ENCODE measurements around the gene STARD9. TPM values are rescaled to one million over a fixed set of nuclear protein-coding genes. Genes with fewer than 3 reads are reported as not detected.
"Not testable (repeated sequence)": the region's sequence is repeated elsewhere in the genome, so short reads cannot be mapped to it uniquely, and the experiment has no call there.

The STARD9 gene
- total and polyA plus RNA-seq, 4 donors: 2.4 to 27.6 (median 10.8) TPM

DNA sequence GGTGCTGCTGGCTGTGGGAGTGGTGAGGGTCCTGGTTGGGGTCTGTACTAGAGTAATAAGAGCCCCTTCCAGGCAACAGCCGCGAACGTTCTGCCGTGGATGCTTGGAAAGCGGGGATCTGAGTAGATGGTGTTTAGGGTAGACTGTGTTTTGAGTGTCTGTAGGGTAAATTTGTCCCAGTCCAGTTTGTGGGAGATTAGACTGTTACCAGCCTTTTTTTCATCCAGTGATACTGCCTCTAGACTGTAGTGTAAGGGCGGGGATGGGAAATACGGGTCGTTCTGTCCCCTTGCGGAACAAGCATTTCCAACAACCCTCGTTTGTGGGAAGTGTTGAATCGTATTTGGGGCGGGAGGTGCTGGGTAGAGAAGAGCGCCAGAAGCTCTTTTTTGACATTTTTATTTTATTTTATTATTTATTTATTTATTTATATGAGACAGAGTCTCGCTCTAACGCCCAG is 26.3 kb upstream of the STARD9 start:
- 0 to 1% methylated on average over 15 of the region's 15 CpGs for WGBS, 2 donors
- Histone ChIP-seq H3K9me3 (ENCODE audit: control insufficient read depth in 4 of 4, insufficient read depth in 3 of 4, low read length in 3 of 4) (no peaks in the 10 kb centered on the region), H3K36me3 (ENCODE audit: control insufficient read depth in 4 of 4, insufficient read depth in 4 of 4, low read length in 4 of 4) (peaks cover 5 to 13% (median 8%) of the 10 kb centered on the region in 4 donors), H3K27ac (ENCODE audit: low read depth in 1 of 2, low read length in 1 of 2) (peak overlapping the region; percentile 89 to 92), H3K27me3 (ENCODE audit: control insufficient read depth in 3 of 3, insufficient read depth in 3 of 3, low read length in 2 of 3) (no peaks in the 10 kb centered on the region), H3K4me3 (peak overlapping the region; percentile 63), H3K9ac (ENCODE audit: insufficient read depth in 1 of 2, low read length in 2 of 2) (peak overlapping the region; percentile 93 to 97), H3K4me1 (ENCODE audit: control insufficient read depth in 5 of 5, insufficient read depth in 5 of 5, low read length in 5 of 5) (peaks cover 4 to 15% (median 5%) of the 10 kb centered on the region in 5 donors)
- ATAC-seq (ENCODE audit: insufficient read depth, low FRiP score) (peak; percentile 50), DNase-seq (peak in 2 of 3 donors; percentile 67 to 78)
- TF ChIP-seq, protein P1, sequence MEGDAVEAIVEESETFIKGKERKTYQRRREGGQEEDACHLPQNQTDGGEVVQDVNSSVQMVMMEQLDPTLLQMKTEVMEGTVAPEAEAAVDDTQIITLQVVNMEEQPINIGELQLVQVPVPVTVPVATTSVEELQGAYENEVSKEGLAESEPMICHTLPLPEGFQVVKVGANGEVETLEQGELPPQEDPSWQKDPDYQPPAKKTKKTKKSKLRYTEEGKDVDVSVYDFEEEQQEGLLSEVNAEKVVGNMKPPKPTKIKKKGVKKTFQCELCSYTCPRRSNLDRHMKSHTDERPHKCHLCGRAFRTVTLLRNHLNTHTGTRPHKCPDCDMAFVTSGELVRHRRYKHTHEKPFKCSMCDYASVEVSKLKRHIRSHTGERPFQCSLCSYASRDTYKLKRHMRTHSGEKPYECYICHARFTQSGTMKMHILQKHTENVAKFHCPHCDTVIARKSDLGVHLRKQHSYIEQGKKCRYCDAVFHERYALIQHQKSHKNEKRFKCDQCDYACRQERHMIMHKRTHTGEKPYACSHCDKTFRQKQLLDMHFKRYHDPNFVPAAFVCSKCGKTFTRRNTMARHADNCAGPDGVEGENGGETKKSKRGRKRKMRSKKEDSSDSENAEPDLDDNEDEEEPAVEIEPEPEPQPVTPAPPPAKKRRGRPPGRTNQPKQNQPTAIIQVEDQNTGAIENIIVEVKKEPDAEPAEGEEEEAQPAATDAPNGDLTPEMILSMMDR (IDR thresholded peaks at IDR 0.05; ENCODE audit: control extremely low read depth, extremely low read depth): no peak

DNA sequence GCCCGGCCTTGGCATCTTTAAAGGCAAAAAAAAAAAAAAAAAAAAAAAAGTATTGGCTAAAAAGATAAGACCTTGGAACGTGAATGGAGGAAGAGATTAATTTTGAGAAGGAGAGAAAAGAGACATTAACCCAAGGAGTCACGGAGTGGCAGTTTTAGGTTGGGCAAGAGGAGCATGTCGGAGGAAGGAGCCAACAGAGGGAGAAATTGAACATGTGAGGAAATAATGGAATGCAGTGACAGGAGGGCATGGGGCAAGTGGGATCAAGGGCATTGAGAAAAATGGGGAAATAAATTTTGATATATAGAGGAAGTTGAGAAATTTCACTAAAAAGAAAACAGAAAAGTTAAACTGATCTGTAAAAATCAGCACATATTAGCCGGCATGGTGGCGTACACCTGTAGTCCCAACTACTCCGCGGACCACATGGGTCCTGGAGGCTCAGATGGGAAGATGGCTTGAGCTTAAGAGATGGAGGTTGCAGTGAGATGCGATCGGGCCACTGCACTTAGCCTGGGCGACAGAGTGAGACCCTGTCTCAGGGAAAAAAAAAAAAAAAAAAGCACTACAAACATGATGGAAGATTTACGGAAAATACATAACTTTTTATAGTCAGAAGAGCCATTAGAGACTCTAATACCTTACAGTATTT is 25.5 kb upstream of the STARD9 start:
- H3K4me1 ChIP-seq (ENCODE audit: control insufficient read depth in 5 of 5, insufficient read depth in 5 of 5, low read length in 5 of 5): peaks cover 4 to 15% (median 5%) of the 10 kb centered on the region in 5 donors
- H3K9ac ChIP-seq (ENCODE audit: insufficient read depth in 1 of 2, low read length in 2 of 2): no peak overlapping the region
- TF ChIP-seq, protein P1 (IDR thresholded peaks at IDR 0.05; ENCODE audit: control extremely low read depth, extremely low read depth): no peak
- WGBS, 2 donors: 46 to 63% methylated on average over 12 of the region's 12 CpGs
- ATAC-seq (ENCODE audit: insufficient read depth, low FRiP score) (no peak), DNase-seq (peak in 1 of 3 donors; percentile 4)
- peak overlapping the region in 1 of 2 donors; percentile 43 for H3K27ac ChIP-seq (ENCODE audit: low read depth in 1 of 2, low read length in 1 of 2)
- no peak overlapping the region for H3K4me3 ChIP-seq
- H3K27me3 ChIP-seq (ENCODE audit: control insufficient read depth in 3 of 3, insufficient read depth in 3 of 3, low read length in 2 of 3): no peaks in the 10 kb centered on the region
- H3K36me3 ChIP-seq (ENCODE audit: control insufficient read depth in 4 of 4, insufficient read depth in 4 of 4, low read length in 4 of 4): peaks cover 0 to 8% (median 5%) of the 10 kb centered on the region in 4 donors
- H3K9me3 ChIP-seq (ENCODE audit: control insufficient read depth in 4 of 4, insufficient read depth in 3 of 4, low read length in 3 of 4): no peaks in the 10 kb centered on the region

- no peak overlapping the region for H3K27ac ChIP-seq (ENCODE audit: low read depth in 1 of 2, low read length in 1 of 2)
- DNase-seq: no peak
- peaks cover 0 to 2% (median under 1%) of the 10 kb centered on the region in 4 donors for H3K36me3 ChIP-seq (ENCODE audit: control insufficient read depth in 4 of 4, insufficient read depth in 4 of 4, low read length in 4 of 4)
- H3K27me3 ChIP-seq (ENCODE audit: control insufficient read depth in 3 of 3, insufficient read depth in 3 of 3, low read length in 2 of 3): no peaks in the 10 kb centered on the region
- ATAC-seq (ENCODE audit: insufficient read depth, low FRiP score): no peak
- peaks cover 0 to 5% (median 0%) of the 10 kb centered on the region in 5 donors for H3K4me1 ChIP-seq (ENCODE audit: control insufficient read depth in 5 of 5, insufficient read depth in 5 of 5, low read length in 5 of 5)
- H3K9me3 ChIP-seq (ENCODE audit: control insufficient read depth in 4 of 4, insufficient read depth in 3 of 4, low read length in 3 of 4): no peaks in the 10 kb centered on the region
- 91 to 95% methylated on average over 1 of the region's 1 CpG for WGBS, 2 donors
- TF ChIP-seq, protein P1 (IDR thresholded peaks at IDR 0.05; ENCODE audit: control extremely low read depth, extremely low read depth): no peak
- H3K4me3 ChIP-seq: no peak overlapping the region
- no peak overlapping the region for H3K9ac ChIP-seq (ENCODE audit: insufficient read depth in 1 of 2, low read length in 2 of 2)
Measured at GRCh38 chr15:42553554-42553953, 21.9 kb upstream of the STARD9 start.

DNA sequence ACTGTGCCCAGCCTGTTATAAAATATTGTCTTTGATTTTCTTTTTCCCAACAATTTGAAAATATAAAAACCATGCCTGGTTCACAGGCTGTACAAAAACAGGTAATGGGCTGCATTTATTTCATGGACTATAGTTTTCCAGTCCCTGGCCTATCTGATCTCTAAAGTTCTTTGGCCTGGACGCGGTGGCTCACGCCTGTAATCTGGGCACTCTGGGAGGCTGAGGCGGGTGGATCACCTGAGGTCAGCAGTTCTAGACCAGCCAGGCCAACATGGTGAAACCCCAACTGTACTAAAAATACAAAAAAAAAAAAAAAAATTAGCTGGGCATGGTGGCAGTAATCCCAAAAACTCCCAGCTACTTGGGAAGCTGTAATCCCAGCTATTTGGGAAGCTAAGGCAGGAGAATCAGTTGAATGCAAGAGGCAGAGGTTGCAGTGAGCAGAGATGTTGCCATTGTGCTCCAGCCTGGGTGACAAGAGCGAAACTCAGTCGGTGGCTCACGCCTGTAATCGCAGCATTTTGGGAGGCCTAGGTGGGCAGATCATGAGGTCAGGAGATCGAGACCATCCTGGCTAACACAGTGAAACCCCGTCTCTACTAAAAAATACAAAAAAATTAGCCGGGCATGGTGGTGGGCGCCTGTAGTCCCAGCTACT is 18.7 kb upstream of the STARD9 start:
- not testable (repeated sequence) for ATAC-seq (ENCODE audit: insufficient read depth, low FRiP score); H3K27me3 ChIP-seq (ENCODE audit: control insufficient read depth in 3 of 3, insufficient read depth in 3 of 3, low read length in 2 of 3); H3K9ac ChIP-seq (ENCODE audit: insufficient read depth in 1 of 2, low read length in 2 of 2); DNase-seq; H3K9me3 ChIP-seq (ENCODE audit: control insufficient read depth in 4 of 4, insufficient read depth in 3 of 4, low read length in 3 of 4); H3K4me3 ChIP-seq; H3K4me1 ChIP-seq (ENCODE audit: control insufficient read depth in 5 of 5, insufficient read depth in 5 of 5, low read length in 5 of 5)
- WGBS, 2 donors: 94 to 96% methylated on average over 10 to 11 of the region's 12 CpGs
- peak overlapping the region in 1 of 2 donors; percentile 31 for H3K27ac ChIP-seq (ENCODE audit: low read depth in 1 of 2, low read length in 1 of 2)
- peaks cover 3 to 11% (median 8%) of the 10 kb centered on the region in 4 donors for H3K36me3 ChIP-seq (ENCODE audit: control insufficient read depth in 4 of 4, insufficient read depth in 4 of 4, low read length in 4 of 4)

Data from lung (tissue), 12 donors.